Mucosa of rectum (tissue), 2 donors: ENCODE data around the gene DIO1.
A peak's percentile ranks its signal among the peaks of the same experiment; 100 is the strongest.

Source experiments
- H3K27ac ChIP-seq, 2 donors: one replicate each; pipeline ENCODE4 v1.7.0; 2013; ENCODE audit warnings: inconsistent platforms in 2 of 2, low read depth in 2 of 2, low read length in 2 of 2
- H3K27me3 ChIP-seq, 2 donors: one replicate each; pipeline ENCODE4 v1.7.0; 2013; ENCODE audit warnings: low read length in 2 of 2; ENCODE audit not compliant: control insufficient read depth in 2 of 2, insufficient read depth in 2 of 2
- H3K36me3 ChIP-seq, 2 donors: one replicate each; pipeline ENCODE4 v1.7.0; 2013; ENCODE audit warnings: low read length in 2 of 2; ENCODE audit not compliant: control insufficient read depth in 2 of 2, insufficient read depth in 2 of 2
- H3K4me1 ChIP-seq, 2 donors: one replicate each; pipeline ENCODE4 v1.7.0; 2013; ENCODE audit warnings: low read length in 2 of 2, mild to moderate bottlenecking in 1 of 2; ENCODE audit not compliant: control insufficient read depth in 2 of 2, insufficient read depth in 2 of 2
- H3K4me3 ChIP-seq, 2 donors: one replicate each; pipeline ENCODE4 v1.7.0; 2013; ENCODE audit warnings: low read length in 2 of 2
- H3K9ac ChIP-seq, 2 donors: one replicate each; pipeline ENCODE4 v1.7.0; 2013; ENCODE audit warnings: low read length in 2 of 2, low read depth in 1 of 2, mild to moderate bottlenecking in 1 of 2
- H3K9me3 ChIP-seq, 2 donors: one replicate each; pipeline ENCODE4 v1.7.0; 2013; ENCODE audit warnings: low read length in 2 of 2; ENCODE audit not compliant: control insufficient read depth in 2 of 2
- donor health status: healthy.
- donor health status: Normal muscosa, but diverticular disease.

Gene DIO1

DNA sequence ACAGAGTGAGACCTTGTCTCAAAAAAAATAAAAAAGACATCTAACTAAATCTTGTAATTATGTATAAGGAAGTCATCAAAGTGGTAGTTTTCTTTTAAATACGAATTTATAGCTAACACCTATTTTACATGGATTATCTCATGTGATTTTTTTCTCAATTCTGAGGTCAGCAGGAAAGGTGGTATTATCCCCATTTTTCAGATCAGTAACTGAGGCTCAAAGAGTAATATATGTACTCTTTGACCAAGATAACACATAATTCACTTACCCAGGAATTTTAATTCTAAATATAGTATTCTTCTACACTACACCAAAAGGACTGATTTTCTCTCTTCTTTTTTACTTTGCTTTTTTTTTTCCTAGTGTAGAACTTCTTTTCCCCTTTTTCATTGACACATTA, 42.4 kb downstream of the DIO1 start:
- H3K36me3 ChIP-seq = no peaks in the 10 kb centered on the region
- H3K9me3 ChIP-seq = peaks cover 0 to 6% of the 10 kb centered on the region in 2 donors
- no peak overlapping the region for H3K4me3 ChIP-seq
- no peaks in the 10 kb centered on the region for H3K4me1 ChIP-seq
- no peak overlapping the region for H3K27ac ChIP-seq
- H3K27me3 ChIP-seq = no peaks in the 10 kb centered on the region
- H3K9ac ChIP-seq = no peak overlapping the region

DNA sequence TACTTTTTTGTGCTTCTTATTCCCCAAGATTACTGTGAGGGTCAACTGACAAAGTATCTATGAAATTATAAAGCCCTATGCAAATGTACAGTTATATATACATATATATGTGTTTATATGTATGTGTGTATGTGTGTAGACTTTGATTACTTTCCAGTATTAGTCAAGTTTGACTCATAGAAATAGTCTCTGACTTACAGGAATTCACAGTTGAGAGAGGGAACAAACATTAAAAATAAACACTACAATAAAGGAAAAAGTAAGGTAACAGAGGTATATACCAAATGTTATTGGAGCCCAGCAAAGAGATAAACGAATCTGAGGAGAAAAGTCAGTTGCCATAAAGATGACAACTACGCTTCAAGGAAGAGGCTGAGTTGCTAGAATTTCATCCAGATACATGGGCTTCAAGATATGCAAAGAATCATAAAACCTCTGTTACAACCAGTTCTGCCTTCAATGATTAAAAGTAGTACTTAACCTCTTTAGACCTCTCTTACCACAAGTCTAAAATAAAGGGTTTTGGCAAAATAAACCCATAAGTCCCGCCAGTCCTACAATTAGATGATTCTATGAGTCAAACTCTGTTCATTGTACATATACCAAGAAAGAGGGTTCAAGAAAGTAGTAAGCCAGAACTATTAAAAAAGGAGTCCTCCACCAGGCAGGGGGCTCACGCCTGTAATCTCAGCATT, 44.3 kb downstream of the DIO1 start:
- H3K9ac ChIP-seq = no peak overlapping the region
- no peaks in the 10 kb centered on the region for H3K27me3 ChIP-seq
- no peak overlapping the region for H3K4me3 ChIP-seq
- peaks cover 0 to 6% of the 10 kb centered on the region in 2 donors for H3K9me3 ChIP-seq
- no peaks in the 10 kb centered on the region for H3K4me1 ChIP-seq
- H3K27ac ChIP-seq = no peak overlapping the region
- H3K36me3 ChIP-seq = no peaks in the 10 kb centered on the region

GRCh38 chr1:53942127-53942957, 48.4 kb downstream of the DIO1 start:
- no peaks in the 10 kb centered on the region for H3K36me3 ChIP-seq
- no peak overlapping the region for H3K4me3 ChIP-seq
- H3K27me3 ChIP-seq = no peaks in the 10 kb centered on the region
- H3K9me3 ChIP-seq = no peaks in the 10 kb centered on the region
- H3K4me1 ChIP-seq = peaks cover 6 to 8% of the 10 kb centered on the region in 2 donors
- H3K27ac ChIP-seq = no peak overlapping the region
- no peak overlapping the region for H3K9ac ChIP-seq

DNA sequence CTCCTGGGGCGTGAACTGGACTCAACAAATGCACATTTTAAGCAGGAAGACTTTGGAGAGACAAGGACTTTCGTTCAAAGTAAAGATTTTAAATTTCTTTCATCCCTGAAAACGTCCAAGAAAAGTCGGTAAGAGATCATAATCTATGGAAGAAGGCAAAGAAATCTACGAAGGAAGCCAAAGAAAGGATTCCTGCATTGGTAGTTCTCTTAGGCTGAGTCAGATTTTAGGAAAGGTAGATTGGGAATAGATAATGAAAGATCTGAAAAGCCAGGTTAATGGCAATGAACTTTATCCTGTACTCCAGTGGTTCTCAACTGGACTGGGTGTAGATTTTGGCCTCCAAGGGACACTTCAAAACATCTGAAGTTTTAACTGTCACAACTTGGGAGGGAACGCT, 49.1 kb downstream of the DIO1 start:
- peaks cover 6 to 8% of the 10 kb centered on the region in 2 donors for H3K4me1 ChIP-seq
- H3K4me3 ChIP-seq = no peak overlapping the region
- no peaks in the 10 kb centered on the region for H3K36me3 ChIP-seq

GRCh38 chr1:53943490-53944043, 49.6 kb downstream of the DIO1 start:
- Histone ChIP-seq H3K9ac (no peak overlapping the region), H3K27me3 (no peaks in the 10 kb centered on the region), H3K4me3 (no peak overlapping the region), H3K9me3 (no peaks in the 10 kb centered on the region), H3K27ac (no peak overlapping the region), H3K4me1 (peaks cover 6 to 8% of the 10 kb centered on the region in 2 donors), H3K36me3 (no peaks in the 10 kb centered on the region)

More for the DNA sequence above, 49.1 kb downstream of the DIO1 start:
- no peak overlapping the region for H3K27ac ChIP-seq
- no peaks in the 10 kb centered on the region for H3K27me3 ChIP-seq
- H3K9me3 ChIP-seq = no peaks in the 10 kb centered on the region
- H3K9ac ChIP-seq = no peak overlapping the region

DNA sequence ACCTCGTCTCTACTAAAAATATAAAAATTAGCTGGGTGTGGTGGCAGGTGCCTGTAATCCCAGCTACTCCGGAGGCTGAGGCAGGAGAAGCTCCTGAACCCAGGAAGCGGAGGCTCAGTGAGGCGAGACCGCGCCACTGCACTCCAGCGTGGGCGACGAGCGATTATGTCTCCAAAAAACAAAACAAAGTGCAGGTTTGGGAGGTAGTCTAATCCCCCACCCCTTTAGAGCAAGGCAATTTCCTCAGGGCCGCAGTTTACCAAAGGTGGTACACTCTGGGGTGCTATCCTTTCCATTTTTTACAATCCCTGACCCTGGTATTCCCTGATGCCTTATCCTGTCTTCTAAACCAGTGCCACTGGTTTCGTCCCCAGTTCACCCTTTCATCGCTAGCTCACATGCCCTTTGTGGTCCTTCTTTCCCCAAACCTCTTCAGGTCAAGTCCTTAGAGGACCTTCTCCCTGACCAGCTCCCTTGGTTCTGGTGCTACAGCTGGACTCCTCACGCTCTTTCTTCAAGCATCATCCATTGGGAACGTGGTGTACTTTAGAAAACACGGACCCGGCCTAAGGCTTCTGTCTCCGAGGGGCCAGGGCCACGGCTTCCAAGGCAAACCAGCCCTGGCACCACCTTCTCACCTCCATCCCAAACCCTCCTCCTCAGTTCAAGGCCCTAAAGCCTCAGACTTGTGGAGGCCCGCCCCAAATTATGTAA, 50.6 kb downstream of the DIO1 start:
- no peaks in the 10 kb centered on the region for H3K36me3 ChIP-seq
- peaks cover 6 to 8% of the 10 kb centered on the region in 2 donors for H3K4me1 ChIP-seq
- H3K9ac ChIP-seq = peak overlapping the region; percentile 73 to 75
- no peaks in the 10 kb centered on the region for H3K9me3 ChIP-seq
- H3K27ac ChIP-seq = peak overlapping the region in 1 of 2 donors; percentile 91
- peak overlapping the region; percentile 86 for H3K4me3 ChIP-seq
- H3K27me3 ChIP-seq = no peaks in the 10 kb centered on the region

DNA sequence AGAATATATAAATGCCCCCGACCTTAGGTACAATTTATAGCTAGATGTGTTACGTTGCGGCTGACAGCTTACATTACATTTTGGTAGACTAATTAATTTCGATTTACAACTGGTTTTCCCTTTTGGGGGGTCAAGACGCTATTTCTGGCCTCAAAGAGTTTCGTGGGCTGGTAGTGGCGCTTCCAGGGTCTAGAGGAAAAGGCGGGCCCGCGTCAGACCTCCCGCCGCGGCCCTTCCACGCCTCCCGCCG, 51.1 kb downstream of the DIO1 start:
- Histone ChIP-seq H3K36me3 (no peaks in the 10 kb centered on the region), H3K9me3 (no peaks in the 10 kb centered on the region), H3K27ac (peak overlapping the region; percentile 77 to 91), H3K4me1 (peaks cover 6 to 8% of the 10 kb centered on the region in 2 donors), H3K9ac (peak overlapping the region; percentile 73 to 75), H3K27me3 (no peaks in the 10 kb centered on the region), H3K4me3 (peak overlapping the region; percentile 86)

- peak within 1 kb of the TSS; percentile 86 for H3K4me3 ChIP-seq
- H3K27ac ChIP-seq = peak within 1 kb of the TSS; percentile 89 to 94
- H3K9ac ChIP-seq = peak within 1 kb of the TSS; percentile 73 to 75
- H3K27me3 ChIP-seq = no peaks in the 10 kb centered on the region
- H3K36me3 ChIP-seq = no peaks in the 10 kb centered on the region
- peaks cover 6 to 8% of the 10 kb centered on the region in 2 donors for H3K4me1 ChIP-seq
- no peaks in the 10 kb centered on the region for H3K9me3 ChIP-seq
Measured at GRCh38 chr1:53945433-53946251, 51.7 kb downstream of the DIO1 start, which contains the start of gene IFT25. Gene IFT25, minus strand, starts transcription at chr1:53945699. Its CDS starts 5,617 bp downstream, at chr1:53940082.

- H3K9ac ChIP-seq = peak within 1 kb of the TSS; percentile 73 to 75
- H3K36me3 ChIP-seq = no peaks in the 10 kb centered on the region
- H3K27ac ChIP-seq = peak within 1 kb of the TSS; percentile 89 to 94
- no peaks in the 10 kb centered on the region for H3K27me3 ChIP-seq
- H3K9me3 ChIP-seq = no peaks in the 10 kb centered on the region
- H3K4me3 ChIP-seq = peak within 1 kb of the TSS; percentile 86
- H3K4me1 ChIP-seq = peaks cover 6 to 8% of the 10 kb centered on the region in 2 donors
Measured at GRCh38 chr1:53946252-53947171, 52.5 kb downstream of the DIO1 start, which contains the start of gene LRRC42. Gene LRRC42, plus strand, starts transcription at chr1:53946350. Its CDS starts 5,650 bp downstream, at chr1:53952000.
